Measurements from ENCODE around the gene BET1L.

GRCh38 chr11:209275-210121 lies 2.3 kb upstream of the BET1L start:
- no peak for TF ChIP-seq EZH2 (IDR thresholded peaks at IDR 0.05)
- TF ChIP-seq, protein P1, sequence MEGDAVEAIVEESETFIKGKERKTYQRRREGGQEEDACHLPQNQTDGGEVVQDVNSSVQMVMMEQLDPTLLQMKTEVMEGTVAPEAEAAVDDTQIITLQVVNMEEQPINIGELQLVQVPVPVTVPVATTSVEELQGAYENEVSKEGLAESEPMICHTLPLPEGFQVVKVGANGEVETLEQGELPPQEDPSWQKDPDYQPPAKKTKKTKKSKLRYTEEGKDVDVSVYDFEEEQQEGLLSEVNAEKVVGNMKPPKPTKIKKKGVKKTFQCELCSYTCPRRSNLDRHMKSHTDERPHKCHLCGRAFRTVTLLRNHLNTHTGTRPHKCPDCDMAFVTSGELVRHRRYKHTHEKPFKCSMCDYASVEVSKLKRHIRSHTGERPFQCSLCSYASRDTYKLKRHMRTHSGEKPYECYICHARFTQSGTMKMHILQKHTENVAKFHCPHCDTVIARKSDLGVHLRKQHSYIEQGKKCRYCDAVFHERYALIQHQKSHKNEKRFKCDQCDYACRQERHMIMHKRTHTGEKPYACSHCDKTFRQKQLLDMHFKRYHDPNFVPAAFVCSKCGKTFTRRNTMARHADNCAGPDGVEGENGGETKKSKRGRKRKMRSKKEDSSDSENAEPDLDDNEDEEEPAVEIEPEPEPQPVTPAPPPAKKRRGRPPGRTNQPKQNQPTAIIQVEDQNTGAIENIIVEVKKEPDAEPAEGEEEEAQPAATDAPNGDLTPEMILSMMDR (IDR thresholded peaks at IDR 0.05): no peak

Data from neural progenitor cell (in vitro differentiated cells).